ENCODE results near the gene NFIC.

- TF ChIP-seq CTCF (IDR thresholded peaks at IDR 0.05; ENCODE audit: low read length) = no peak
- TF ChIP-seq EZH2 (optimal IDR thresholded peaks at IDR 0.05; ENCODE audit: low read depth, low read length) = no peak
Observed at GRCh38 chr19:3319643-3320353, 46.6 kb upstream of the NFIC start.

All from MM.1S (cell line).